GM11168 (cell line): ENCODE data around the gene RBKS.
"Not testable (repeated sequence)": the region's sequence is repeated elsewhere in the genome, so short reads cannot be mapped to it uniquely, and the experiment has no call there.

Experiments used
- in situ Hi-C: fragments of 300-500 bp; cut with MboI; formaldehyde crosslinking; loops from one replicate; pipeline ENCODE4 v1.12.0; 2022; ENCODE audit warnings: low sequenced_read_pairs; ENCODE audit not compliant: unreplicated experiment

RBKS gene

DNA sequence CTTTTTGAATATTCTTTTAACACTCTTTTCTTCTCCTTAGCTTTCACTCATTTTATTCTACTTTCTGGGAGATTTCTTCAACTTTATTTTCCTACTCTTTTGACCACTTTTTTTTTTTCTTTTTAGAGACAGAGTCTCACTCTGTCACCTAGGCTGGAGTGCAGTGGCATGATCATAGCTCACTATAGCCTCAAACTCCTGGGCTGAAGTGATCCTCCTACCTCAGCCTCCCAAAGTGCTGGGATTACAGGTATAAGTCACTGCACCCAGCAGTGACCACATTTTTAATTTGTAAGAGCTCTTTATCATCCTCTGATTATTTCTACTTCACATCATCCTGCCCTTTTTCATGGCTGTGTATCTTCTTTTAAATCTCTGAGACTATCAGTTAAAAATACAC is 144.7 kb downstream of the RBKS start:
- in situ Hi-C loops, result not testable (repeated sequence)

DNA sequence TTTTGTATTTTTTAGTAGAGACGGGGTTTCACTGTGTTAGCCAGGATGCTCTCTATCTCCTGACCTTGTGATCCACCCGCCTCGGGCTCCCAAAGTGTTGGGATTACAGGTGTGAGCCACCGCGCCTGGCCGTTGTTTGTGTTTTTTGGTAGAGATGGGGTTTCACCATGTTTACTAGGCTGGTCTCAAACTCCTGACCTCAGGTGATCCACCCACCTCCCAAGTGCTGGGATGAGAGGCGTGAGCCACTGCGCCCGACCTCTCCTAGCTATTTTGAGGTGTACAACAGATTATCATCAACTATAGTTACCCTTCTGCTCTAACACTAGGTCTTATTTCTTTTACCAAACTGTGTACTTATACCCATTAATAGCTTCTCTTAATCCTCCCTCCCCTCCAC is 147.6 kb downstream of the RBKS start:
- in situ Hi-C loops, result no loop called here

DNA sequence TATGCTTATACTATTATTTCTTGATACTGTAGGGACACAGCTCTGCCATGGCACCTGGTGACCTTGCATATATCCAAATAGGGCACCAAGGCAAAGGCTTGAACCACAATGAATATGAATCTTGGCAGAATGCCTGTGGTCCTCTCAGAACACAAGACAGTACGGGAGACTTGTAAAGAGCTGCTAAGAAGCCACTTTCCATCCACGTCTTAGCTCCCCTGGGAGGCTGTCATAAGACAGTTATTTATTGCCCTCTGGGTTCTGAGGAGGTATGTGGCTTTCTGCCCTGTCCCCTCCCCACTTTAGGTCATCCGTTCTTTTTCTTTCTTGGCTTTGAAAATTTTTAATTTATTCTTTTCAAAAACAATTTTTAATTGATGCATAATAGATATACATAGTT is 148.5 kb downstream of the RBKS start:
- in situ Hi-C loops, result no loop called here

DNA sequence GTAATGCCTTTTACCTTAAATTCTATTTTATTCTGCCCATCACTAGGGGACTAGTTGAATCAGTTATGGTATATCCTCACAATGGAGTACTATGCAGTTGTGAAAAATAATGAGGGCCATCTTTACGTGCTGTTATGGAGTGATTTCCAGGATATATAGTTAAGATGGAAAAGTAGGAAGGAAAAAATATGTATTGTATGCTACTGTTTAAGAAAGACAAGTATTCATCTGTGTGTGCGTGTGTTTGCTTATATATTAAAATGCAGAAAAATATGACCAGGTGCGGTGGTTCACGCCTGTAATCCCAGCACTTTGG is 151.2 kb downstream of the RBKS start:
- in situ Hi-C loops, result no loop called here

DNA sequence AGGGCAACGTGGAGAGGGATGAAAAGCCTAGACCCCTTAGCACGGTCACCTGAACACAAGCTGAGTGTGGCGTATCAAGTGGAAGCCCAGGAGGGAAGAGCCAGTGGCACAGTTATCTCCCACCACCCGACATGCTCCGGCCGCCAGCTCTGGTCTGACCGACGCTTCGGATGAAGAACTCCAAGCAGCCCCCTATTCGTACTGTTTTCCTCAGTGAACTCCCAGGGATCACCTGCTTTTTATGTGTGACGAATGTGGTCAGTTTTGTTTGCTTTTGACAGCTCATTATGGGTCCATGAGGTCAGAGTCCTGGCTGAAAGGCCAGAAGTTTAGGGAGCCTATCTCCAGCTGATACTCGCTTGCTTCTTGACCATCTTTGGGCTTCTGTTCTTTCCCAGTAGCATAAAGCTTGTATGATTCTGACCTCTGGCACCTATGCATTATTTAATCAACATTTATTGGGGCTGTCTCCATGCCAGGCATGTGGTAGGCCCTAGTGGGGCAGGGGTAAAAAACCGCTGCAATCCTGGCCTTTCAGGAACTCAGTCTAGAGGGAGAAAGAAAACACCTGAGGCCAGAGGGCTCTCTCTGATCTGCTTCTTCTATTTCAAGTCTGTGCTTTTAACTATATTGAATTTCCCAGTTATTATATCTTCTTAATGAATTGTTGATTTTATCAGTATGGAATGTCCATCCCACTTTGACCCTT is 151.7 kb downstream of the RBKS start:
- in situ Hi-C loops, result no loop called here

DNA sequence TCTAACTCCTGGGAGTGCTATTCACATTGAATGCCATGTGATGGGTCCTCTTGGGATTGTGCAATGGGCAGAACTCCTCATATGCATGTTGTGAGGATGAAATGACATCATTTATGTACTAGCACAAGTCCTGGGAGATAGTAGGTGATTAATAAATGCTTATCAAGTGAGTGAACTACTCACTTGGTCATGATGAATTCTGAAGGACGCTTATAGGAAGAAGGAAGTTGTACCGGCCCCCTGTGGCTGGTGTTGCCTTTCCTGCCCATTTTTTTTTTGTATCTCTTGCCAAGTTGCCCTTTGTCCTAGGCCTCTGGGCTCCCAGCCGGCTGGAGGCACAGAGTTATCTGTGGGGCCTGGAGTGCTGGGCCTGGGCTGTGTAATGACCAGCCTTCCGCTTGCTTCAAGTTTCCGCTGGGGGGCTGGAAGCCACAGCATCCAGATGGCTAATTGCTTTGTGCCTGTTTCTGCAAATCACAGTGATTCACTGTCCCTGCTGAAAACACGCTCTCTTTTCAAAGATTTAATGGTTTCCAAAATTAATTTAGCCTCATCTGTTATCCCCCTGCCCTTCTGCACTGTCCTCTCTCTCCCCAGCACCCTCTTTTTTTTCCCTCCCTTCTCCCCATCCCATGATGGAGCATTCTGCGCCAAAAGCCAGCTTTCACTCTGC is 152.4 kb downstream of the RBKS start:
- in situ Hi-C loops, result no loop called here

DNA sequence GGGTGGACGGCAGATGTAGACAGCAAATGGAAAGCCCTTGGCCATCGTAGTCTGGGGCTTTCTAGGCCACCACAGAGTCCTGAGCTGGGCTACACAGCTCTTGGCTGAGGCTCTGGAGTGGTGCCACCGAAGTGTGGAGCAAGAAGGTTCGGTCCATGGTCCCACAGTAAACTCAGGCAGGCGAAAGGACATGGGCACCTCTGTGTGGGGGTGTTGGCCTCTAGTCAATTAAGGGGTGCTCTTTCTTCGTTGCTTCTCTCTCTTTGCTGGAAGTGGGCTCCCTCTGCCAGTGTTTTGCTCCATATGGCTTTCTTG is 153.3 kb downstream of the RBKS start:
- in situ Hi-C loops, result no loop called here

DNA sequence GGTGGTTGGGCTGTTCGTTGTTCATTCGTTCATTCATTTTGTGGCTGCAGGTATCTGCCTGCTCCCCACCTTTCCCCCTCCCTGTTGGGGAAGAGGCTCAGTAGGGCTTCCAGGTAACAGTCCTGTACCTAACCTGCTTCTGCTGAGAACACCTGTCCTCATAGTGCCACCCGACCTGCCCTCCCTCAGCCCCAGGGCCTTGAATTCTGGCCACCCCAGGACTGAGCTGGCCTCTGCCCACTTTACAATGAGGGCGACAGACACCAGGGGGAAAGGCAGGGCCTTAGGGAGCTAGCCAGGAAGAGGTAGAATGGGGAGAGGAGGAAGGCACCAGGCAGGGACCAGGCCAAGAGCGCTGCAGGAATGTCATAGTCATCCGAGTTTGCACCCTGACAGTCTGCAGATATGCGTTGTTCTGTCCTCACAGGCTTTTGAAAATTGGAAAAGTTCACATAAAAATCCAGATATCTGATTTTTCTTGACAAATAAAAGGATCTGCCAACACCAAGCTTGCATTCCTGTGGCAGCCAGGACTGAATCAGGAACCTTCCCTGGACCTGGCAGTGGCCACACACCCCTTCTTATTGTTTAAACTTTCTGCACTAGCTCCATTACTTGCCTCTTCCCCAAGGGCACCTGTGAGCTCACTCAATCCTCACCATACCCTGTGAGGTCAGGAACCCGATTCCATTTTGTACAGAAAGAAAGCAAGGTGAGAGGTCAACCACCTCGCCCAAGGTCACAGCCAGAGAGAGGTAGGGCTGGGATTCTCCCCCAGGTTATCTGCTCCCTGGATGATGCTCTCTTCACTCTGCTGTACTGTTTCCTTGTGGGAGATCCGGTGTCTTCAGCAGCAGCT is 153.9 kb downstream of the RBKS start:
- in situ Hi-C loops, result no loop called here

DNA sequence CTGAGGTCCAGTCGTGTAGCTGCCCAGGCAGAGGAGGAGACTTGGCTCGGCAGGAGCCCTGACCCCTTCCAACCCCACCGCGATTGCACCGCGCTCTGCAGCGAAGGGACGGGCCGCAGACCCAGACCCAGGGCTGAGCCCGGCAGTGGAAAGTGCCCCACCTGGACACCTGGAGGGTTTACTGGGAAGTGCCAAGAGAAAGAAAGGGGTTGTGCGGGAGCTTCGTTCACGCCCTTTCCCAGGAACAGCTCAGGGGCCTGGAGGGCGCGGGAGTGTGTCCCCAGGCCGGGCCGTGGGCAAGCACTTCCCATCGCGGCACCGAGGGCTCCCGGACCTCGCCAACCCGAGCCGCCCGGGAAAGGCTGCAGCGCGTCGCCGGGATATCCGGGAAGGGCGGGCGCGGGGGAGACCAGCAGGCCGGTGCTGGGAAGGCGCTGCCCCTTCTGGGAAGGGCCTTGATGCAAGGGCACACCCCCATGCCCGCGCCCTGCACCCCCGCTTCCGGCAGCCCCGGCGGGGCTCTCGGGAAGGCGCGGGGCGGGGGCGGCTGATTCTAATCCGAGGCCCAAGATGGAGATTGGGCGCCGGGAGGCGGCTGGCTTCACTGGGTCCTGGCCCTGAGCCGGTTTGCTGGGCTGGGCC is 154.8 kb downstream of the RBKS start:
- in situ Hi-C loops, result no loop called here

DNA sequence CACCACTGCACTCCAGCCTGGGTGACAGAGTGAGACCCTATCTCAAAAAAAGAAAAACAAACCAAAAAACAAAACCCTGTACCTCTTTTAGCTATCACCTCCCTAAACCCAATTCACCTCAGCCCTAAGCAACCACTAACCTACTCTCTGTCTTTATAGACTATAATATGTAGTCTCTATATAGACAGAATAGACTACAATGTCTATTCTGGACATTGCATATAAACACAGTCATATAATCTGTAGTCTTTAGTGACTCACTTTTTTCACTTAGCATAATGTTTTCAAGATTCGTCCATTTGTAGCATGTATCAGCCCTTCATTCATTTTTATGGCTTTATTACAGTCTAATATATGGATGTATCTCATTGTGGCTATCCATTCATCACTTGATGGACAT is 155.9 kb downstream of the RBKS start:
- in situ Hi-C loops, result no loop called here
